Neuronal stem cell (in vitro differentiated cells): ENCODE results near the gene MSANTD1.

Experiments used
- DNase-seq: peaks from one replicate; pipeline ENCODE4 v3.0.0-alpha.2; 2013; ENCODE audit warnings: low spot score
- H2AFZ ChIP-seq: one replicate; pipeline ENCODE4 v1.6.1; 2013; ENCODE audit warnings: mild to moderate bottlenecking, low read length, inconsistent platforms
- H2AK5ac ChIP-seq: 2 replicates; pipeline ENCODE4 v1.6.1; 2013; ENCODE audit warnings: low read depth, mild to moderate bottlenecking, inconsistent platforms, low read length, moderate library complexity, mixed read lengths
- H2BK120ac ChIP-seq: 2 replicates; pipeline ENCODE4 v1.6.1; 2013; ENCODE audit warnings: low read depth, mild to moderate bottlenecking, inconsistent platforms, low read length, moderate library complexity, mixed read lengths
- H2BK12ac ChIP-seq: one replicate; pipeline ENCODE4 v1.6.1; 2013; ENCODE audit warnings: low read length, inconsistent platforms
- H2BK15ac ChIP-seq: 2 replicates; pipeline ENCODE4 v1.6.1; 2013; ENCODE audit warnings: mild to moderate bottlenecking, low read length, inconsistent platforms, mixed read lengths
- H2BK5ac ChIP-seq: one replicate; pipeline ENCODE4 v1.6.1; 2013; ENCODE audit warnings: inconsistent platforms, mild to moderate bottlenecking, low read length, moderate library complexity
- H3K14ac ChIP-seq: one replicate; pipeline ENCODE4 v1.6.1; 2013; ENCODE audit warnings: low read length, inconsistent platforms
- H3K18ac ChIP-seq: 2 replicates; pipeline ENCODE4 v1.6.1; 2013; ENCODE audit warnings: low read length, inconsistent platforms
- H3K23ac ChIP-seq: 2 replicates; pipeline ENCODE4 v1.6.1; 2013; ENCODE audit warnings: low read depth, mild to moderate bottlenecking, mixed read lengths, low read length, inconsistent platforms; ENCODE audit not compliant: poor library complexity
- H3K27ac ChIP-seq: replicated peaks from 3 replicates; pipeline ENCODE4 v1.5.1; 2013; ENCODE audit warnings: low read length, inconsistent platforms
- H3K27me3 ChIP-seq, 3 experiments: 2 replicates each; pipeline ENCODE4 v1.6.1; 2013; ENCODE audit warnings: low read length in 3 of 3, mild to moderate bottlenecking in 2 of 3, inconsistent platforms in 1 of 3, low read depth in 1 of 3, mixed read lengths in 1 of 3, moderate library complexity in 1 of 3; ENCODE audit not compliant: control insufficient read depth in 3 of 3, insufficient read depth in 3 of 3
- H3K36me3 ChIP-seq, 2 donors: replicated peaks in 1 of 2; 2 replicates each; pipeline ENCODE4 v1.6.1; 2013; ENCODE audit warnings: low read length in 2 of 2; ENCODE audit not compliant: control insufficient read depth in 2 of 2, insufficient read depth in 2 of 2
- H3K4ac ChIP-seq: 2 replicates; pipeline ENCODE4 v1.6.1; 2013; ENCODE audit warnings: inconsistent platforms, mild to moderate bottlenecking, low read length, moderate library complexity
- H3K4me1 ChIP-seq, 2 donors: 1 replicate in 1 of 2; 2 replicates in 1 of 2; pipeline ENCODE4 v1.6.1; 2013; ENCODE audit warnings: low read length in 2 of 2, low read depth in 1 of 2; ENCODE audit not compliant: control insufficient read depth in 2 of 2, insufficient read depth in 1 of 2
- H3K4me2 ChIP-seq: one replicate; pipeline ENCODE4 v1.6.1; 2013; ENCODE audit warnings: mild to moderate bottlenecking, low read length, inconsistent platforms; ENCODE audit not compliant: insufficient read depth, poor library complexity, severe bottlenecking
- H3K4me3 ChIP-seq, 2 donors: 2 replicates each; pipeline ENCODE4 v1.5.1; 2013; ENCODE audit warnings: low read length in 2 of 2, mild to moderate bottlenecking in 2 of 2, inconsistent platforms in 1 of 2, moderate library complexity in 1 of 2
- H3K79me1 ChIP-seq: one replicate; pipeline ENCODE4 v1.6.1; 2013; ENCODE audit warnings: low read depth, mild to moderate bottlenecking, inconsistent platforms, low read length, moderate library complexity
- H3K9ac ChIP-seq: one replicate; pipeline ENCODE4 v1.6.1; 2013; ENCODE audit warnings: mild to moderate bottlenecking, low read depth, low read length, inconsistent platforms; ENCODE audit not compliant: poor library complexity
- H3K9me3 ChIP-seq, 2 donors: replicated peaks in 1 of 2; 2 replicates each; pipeline versions ENCODE3 to v1.6.1; 2013; ENCODE audit warnings: low read length in 2 of 2, mild to moderate bottlenecking in 2 of 2, inconsistent platforms in 1 of 2, low read depth in 1 of 2, mixed read lengths in 1 of 2, moderate library complexity in 1 of 2; ENCODE audit not compliant: control insufficient read depth in 2 of 2, insufficient read depth in 1 of 2
- H4K8ac ChIP-seq: one replicate; pipeline ENCODE4 v1.6.1; 2013; ENCODE audit warnings: low read depth, mild to moderate bottlenecking, inconsistent platforms, low read length, moderate library complexity
- H4K91ac ChIP-seq: one replicate; pipeline ENCODE4 v1.6.1; 2013; ENCODE audit warnings: low read length, low read depth, mild to moderate bottlenecking, inconsistent platforms; ENCODE audit not compliant: poor library complexity
- WGBS, 2 donors: extraction: QIAGEN DNeasy Blood & Tissue Kit; methylation state at CpG; one replicate each; pipeline ENCODE4 v1.1.7; 2013; ENCODE audit warnings: missing lambda C conversion rate in 2 of 2, mixed read lengths in 1 of 2; ENCODE audit not compliant: insufficient read length in 2 of 2, insufficient replicate concordance in 1 of 2; ENCODE audit errors: extremely low coverage in 2 of 2; 5-methylcytosine and 5-hydroxymethylcytosine counted together

The MSANTD1 gene

GRCh38 chr4:3294401-3295241 lies 45.7 kb downstream of the MSANTD1 start:
- Histone ChIP-seq H4K8ac (peak overlapping the region; percentile 89), H2BK15ac (peak overlapping the region; percentile 56), H3K4me1 (peaks cover 26 to 31% of the 10 kb centered on the region in 2 donors), H3K23ac (no peak overlapping the region), H3K14ac (peak overlapping the region; percentile 95), H2BK12ac (peak overlapping the region; percentile 68), H3K18ac (peak overlapping the region; percentile 99), H3K4me2 (peak overlapping the region; percentile 88), H2AFZ (no peak overlapping the region), H3K9me3 (peaks cover 0 to 27% of the 10 kb centered on the region in 2 donors), H2BK5ac (peak overlapping the region; percentile 14), H3K79me1 (peaks cover 19% of the 10 kb centered on the region), H2BK120ac (peak overlapping the region; percentile 98), H4K91ac (peak overlapping the region; percentile 85), H3K4ac (peak overlapping the region; percentile 66), H3K27me3 (peaks cover 0 to 5% (median 0%) of the 10 kb centered on the region in 3 experiments), H3K27ac (no peak overlapping the region), H3K36me3 (peaks cover 0 to 3% of the 10 kb centered on the region in 2 donors), H3K9ac (peak overlapping the region; percentile 94), H3K4me3 (peak overlapping the region; percentile 87 to 96), H2AK5ac (peak overlapping the region; percentile 100)
- DNase-seq: no peak
- no CpG with 5 or more reads among the region's 19 CpGs for WGBS, 2 donors

GRCh38 chr4:3295837-3296624 lies 47.1 kb downstream of the MSANTD1 start:
- H3K79me1 ChIP-seq: peaks cover 23% of the 10 kb centered on the region
- no peak overlapping the region for H3K23ac ChIP-seq
- H2AK5ac ChIP-seq: no peak overlapping the region
- WGBS, 2 donors: no CpG with 5 or more reads among the region's 12 CpGs
- H3K36me3 ChIP-seq: peaks cover 0 to 3% of the 10 kb centered on the region in 2 donors
- H3K4me2 ChIP-seq: no peak overlapping the region
- H4K91ac ChIP-seq: no peak overlapping the region
- H3K14ac ChIP-seq: no peak overlapping the region
- peaks cover 32 to 40% of the 10 kb centered on the region in 2 donors for H3K4me1 ChIP-seq
- H4K8ac ChIP-seq: no peak overlapping the region
- H3K27me3 ChIP-seq: no peaks in the 10 kb centered on the region
- no peak overlapping the region for H3K18ac ChIP-seq
- H3K27ac ChIP-seq: no peak overlapping the region
- H2BK5ac ChIP-seq: no peak overlapping the region
- no peak for DNase-seq
- H2BK12ac ChIP-seq: no peak overlapping the region
- no peak overlapping the region for H3K9ac ChIP-seq
- H2BK120ac ChIP-seq: no peak overlapping the region
- H2AFZ ChIP-seq: no peak overlapping the region
- H3K4ac ChIP-seq: no peak overlapping the region
- H3K4me3 ChIP-seq: no peak overlapping the region
- H3K9me3 ChIP-seq: peaks cover 0 to 19% of the 10 kb centered on the region in 2 donors
- H2BK15ac ChIP-seq: no peak overlapping the region

GRCh38 chr4:3296651-3297050 lies 47.7 kb downstream of the MSANTD1 start:
- H3K79me1 ChIP-seq: peaks cover 23% of the 10 kb centered on the region
- H2BK15ac ChIP-seq: no peak overlapping the region
- H3K9ac ChIP-seq: no peak overlapping the region
- no peak overlapping the region for H2BK120ac ChIP-seq
- peaks cover 30 to 36% of the 10 kb centered on the region in 2 donors for H3K4me1 ChIP-seq
- peak overlapping the region; percentile 34 for H3K18ac ChIP-seq
- no peak overlapping the region for H4K8ac ChIP-seq
- H3K27me3 ChIP-seq: no peaks in the 10 kb centered on the region
- H3K23ac ChIP-seq: no peak overlapping the region
- H3K14ac ChIP-seq: no peak overlapping the region
- no peak overlapping the region for H2BK12ac ChIP-seq
- no peak overlapping the region for H4K91ac ChIP-seq
- H3K9me3 ChIP-seq: peaks cover 0 to 19% of the 10 kb centered on the region in 2 donors
- H3K4me2 ChIP-seq: no peak overlapping the region
- no CpG with 5 or more reads among the region's 8 CpGs for WGBS, 2 donors
- H3K4ac ChIP-seq: no peak overlapping the region
- H3K4me3 ChIP-seq: no peak overlapping the region
- H2AK5ac ChIP-seq: no peak overlapping the region
- H3K27ac ChIP-seq: no peak overlapping the region
- H3K36me3 ChIP-seq: peaks cover 0 to 3% of the 10 kb centered on the region in 2 donors
- no peak overlapping the region for H2AFZ ChIP-seq
- H2BK5ac ChIP-seq: no peak overlapping the region
- no peak for DNase-seq
